ENCODE measurements around the gene GNAT1. TPM values are rescaled to one million over a fixed set of nuclear protein-coding genes. Genes with fewer than 3 reads are reported as not detected.
A peak's percentile ranks its signal among the peaks of the same experiment; 100 is the strongest.

GNAT1 gene
- total and polyA plus RNA-seq, 2 of the 13 experiments (the other 11 are each of a cell fraction or from before 2014, with no cell fraction given), result 0.15 TPM; not detected in 1

GRCh38 chr3:50227390-50228183, 36.2 kb downstream of the GNAT1 start (continued):
- TF ChIP-seq ISL2 (CRISPR knock-in tag; IDR thresholded peaks at IDR 0.05) (peak; percentile 62; the same call in 1 of the 2 replicates), SAP130 (CRISPR knock-in tag; IDR thresholded peaks at IDR 0.05; ENCODE audit: low read depth) (peak; percentile 95), ZBTB33 (CRISPR knock-in tag; IDR thresholded peaks at IDR 0.05) (peak; percentile 88), ZNF205 (CRISPR knock-in tag; IDR thresholded peaks at IDR 0.05) (peak; percentile 87), PATZ1 (CRISPR knock-in tag; IDR thresholded peaks at IDR 0.05) (peak; percentile 87), IRF9 (CRISPR knock-in tag; IDR thresholded peaks at IDR 0.05; ENCODE audit: borderline replicate concordance) (peak; percentile 69; the same call in 1 of the 2 replicates), ZBTB39 (CRISPR knock-in tag; IDR thresholded peaks at IDR 0.05) (0 out of 2 replicates have a peak, but pooled peaks have one; percentile 6), SKIL (CRISPR knock-in tag; IDR thresholded peaks at IDR 0.05; ENCODE audit: borderline replicate concordance) (0 out of 2 replicates have a peak, but pooled peaks have one; percentile 32), TARDBP (CRISPR knock-in tag; IDR thresholded peaks at IDR 0.05) (peak; percentile 75; the same call in 1 of the 2 replicates), POGZ (CRISPR knock-in tag; IDR thresholded peaks at IDR 0.05) (peak; percentile 76), ELF3 (CRISPR knock-in tag; IDR thresholded peaks at IDR 0.05) (peak; percentile 91), GFI1 (CRISPR knock-in tag; IDR thresholded peaks at IDR 0.05; ENCODE audit: borderline replicate concordance) (peak; percentile 68; the same call in 1 of the 2 replicates), SP4 (CRISPR knock-in tag; IDR thresholded peaks at IDR 0.05) (peak; percentile 90), ZNF629 (CRISPR knock-in tag; conservative IDR thresholded peaks at IDR 0.05) (0 out of 2 replicates have a peak, but pooled peaks have one; percentile 11), ZNF580 (CRISPR knock-in tag; IDR thresholded peaks at IDR 0.05; ENCODE audit: borderline replicate concordance, low read depth) (peak; percentile 81), IRF2 (CRISPR knock-in tag; IDR thresholded peaks at IDR 0.05) (peak; percentile 75; the same call in 1 of the 2 replicates)

All from HepG2 (cell line).